HCT116 (cell line): ENCODE results near the gene NRIP2. TPM values are rescaled to one million over a fixed set of nuclear protein-coding genes. Genes with fewer than 3 reads are reported as not detected.

Experiments
- ATAC-seq: fragments of 200-7000 bp; cut with Tn5 transposase; 2 replicates; pipeline ENCODE4 v1.9.1; 2020; ENCODE audit warnings: mild to moderate bottlenecking, moderate library complexity
- BruUV-seq: library from RNA; stranded (reverse); fragments of 400-500 nt; replicated peaks from 2 replicates; lab custom pipeline; 2021; lab: Mats Ljungman, UMichigan
- CTCF ChIA-PET: fragments of 300-600 bp; sonication (Branson Sonifier 250); formaldehyde crosslinking; loops from one replicate; lab custom pipeline; 2021; ENCODE audit warnings: antibody characterized with exemption; lab: Charles Lee
- POLR2A ChIA-PET: fragments of 300-600, 350-600 bp; sonication (Branson Sonifier 250); formaldehyde crosslinking; loops from one replicate; lab custom pipeline; 2021; ENCODE audit warnings: antibody characterized with exemption; lab: Charles Lee
- RAD21 ChIA-PET, 2 experiments: fragments of 300-600 bp; sonication (Branson Sonifier 250); formaldehyde crosslinking; loops; one replicate each; lab custom pipeline; 2023; ENCODE audit warnings: low total read pairs in 2 of 2; ENCODE audit not compliant: uncharacterized antibody in 2 of 2, unreplicated experiment in 2 of 2, low non-redundant PET in 1 of 2; lab: Charles Lee
- DNase-seq: peaks from one replicate; pipeline ENCODE4 v3.0.0-alpha.2; 2010; ENCODE audit warnings: low read depth, low spot score
- H2AFZ ChIP-seq: fragments of 200-600 bp; shearing (Covaris generic), sonication (generic); 2 replicates; pipeline ENCODE4 v1.6.1; 2017; ENCODE audit warnings: low read depth, mixed run types, mixed read lengths, antibody characterized with exemption, low read length; ENCODE audit not compliant: poor library complexity, severe bottlenecking
- H3K27ac ChIP-seq: 2 replicates; pipeline ENCODE4 v1.5.1; 2012; ENCODE audit warnings: low read depth, low read length
- H3K27me3 ChIP-seq: fragments of 200-600 bp; sonication (generic); 2 replicates; pipeline ENCODE4 v1.6.1; 2016; ENCODE audit warnings: mixed run types, low read length, mixed read lengths; ENCODE audit not compliant: insufficient read depth
- H3K36me3 ChIP-seq, 2 experiments: fragments of 200-500 bp in 1 of 2; fragments of 200-600 bp in 1 of 2; sonication (Bioruptor generic) in 1 of 2; sonication (generic) in 1 of 2; 2 replicates each; pipeline versions ENCODE4 v1.5.1 to v1.6.1; 2014 to 2016; ENCODE audit warnings: low read length in 2 of 2, inconsistent platforms in 1 of 2, mixed read lengths in 1 of 2, mixed run types in 1 of 2; ENCODE audit not compliant: insufficient read depth in 2 of 2, control insufficient read depth in 1 of 2
- H3K4me1 ChIP-seq, 2 experiments: fragments of 200-600 bp in 1 of 2; sonication (generic) in 1 of 2; 2 replicates each; pipeline versions ENCODE4 v1.5.1 to v1.6.1; 2012 to 2017; ENCODE audit warnings: low read length in 2 of 2, inconsistent platforms in 1 of 2, mild to moderate bottlenecking in 1 of 2, mixed read lengths in 1 of 2, mixed run types in 1 of 2, moderate library complexity in 1 of 2; ENCODE audit not compliant: insufficient read depth in 2 of 2, control insufficient read depth in 1 of 2
- H3K4me2 ChIP-seq: fragments of 200-600 bp; sonication (generic); 2 replicates; pipeline ENCODE4 v1.6.1; 2017; ENCODE audit warnings: mixed run types, low read length, mixed read lengths
- H3K4me3 ChIP-seq, 2 experiments: fragments of 200-600 bp in 1 of 2; sonication (generic) in 1 of 2; replicated peaks in 1 of 2; 2 replicates each; pipeline ENCODE4 v1.5.1; 2011 to 2016; ENCODE audit warnings: low read length in 2 of 2, control low read depth in 1 of 2, low read depth in 1 of 2, mild to moderate bottlenecking in 1 of 2, mixed read lengths in 1 of 2, mixed run types in 1 of 2
- H3K79me2 ChIP-seq: fragments of 200-600 bp; sonication (generic); 2 replicates; pipeline ENCODE4 v1.6.1; 2017; ENCODE audit warnings: mild to moderate bottlenecking, mixed run types, low read length, moderate library complexity, mixed read lengths; ENCODE audit not compliant: insufficient read depth
- H3K9ac ChIP-seq: fragments of 200-600 bp; sonication (generic); 2 replicates; pipeline ENCODE4 v1.6.1; 2016; ENCODE audit warnings: low read length, mixed read lengths
- H3K9me2 ChIP-seq: fragments of 200-600 bp; sonication (generic), shearing (Covaris generic); 2 replicates; pipeline ENCODE4 v1.6.1; 2017; ENCODE audit warnings: mixed run types, mild to moderate bottlenecking, moderate library complexity; ENCODE audit not compliant: insufficient read depth
- H3K9me3 ChIP-seq, 2 experiments: fragments of 200-500 bp in 1 of 2; fragments of 200-600 bp in 1 of 2; sonication (Bioruptor generic) in 1 of 2; sonication (generic) in 1 of 2; 2 replicates each; pipeline ENCODE4 v1.6.1; 2014 to 2017; ENCODE audit warnings: low read length in 2 of 2, mixed read lengths in 2 of 2, inconsistent platforms in 1 of 2, low read depth in 1 of 2, mild to moderate bottlenecking in 1 of 2, mixed run types in 1 of 2, moderate library complexity in 1 of 2; ENCODE audit not compliant: control insufficient read depth in 1 of 2, insufficient read depth in 1 of 2
- H4K20me1 ChIP-seq: fragments of 200-600 bp; sonication (generic), shearing (Covaris generic); 2 replicates; pipeline ENCODE4 v1.6.1; 2017; ENCODE audit warnings: mixed run types, mild to moderate bottlenecking, moderate library complexity; ENCODE audit not compliant: insufficient read depth
- CBX3 ChIP-seq: IDR thresholded peaks from 2 replicates; pipeline ENCODE4 v1.6.1; 2012; ENCODE audit warnings: low read depth
- ELF1 ChIP-seq: IDR thresholded peaks from 2 replicates; pipeline ENCODE4 v1.6.1; 2012; ENCODE audit warnings: low read depth, borderline replicate concordance
- EZH2 ChIP-seq: fragments of 200-600 bp; sonication (generic); IDR thresholded peaks from 2 replicates; pipeline ENCODE4 v1.6.1; 2017; ENCODE audit warnings: antibody characterized with exemption, mixed run types
- EZH2phosphoT487 ChIP-seq: fragments of 200-600 bp; IDR thresholded peaks from 2 replicates; pipeline ENCODE4 v1.6.1; 2018; ENCODE audit warnings: antibody characterized with exemption, borderline replicate concordance
- FOSL1 ChIP-seq: IDR thresholded peaks from 2 replicates; pipeline ENCODE4 v1.6.1; 2012; ENCODE audit warnings: low read depth
- POLR2AphosphoS5 ChIP-seq: IDR thresholded peaks from 2 replicates; pipeline ENCODE4 v1.6.1; 2011; ENCODE audit warnings: mild to moderate bottlenecking, low read depth, low read length, moderate library complexity
- SRF ChIP-seq: IDR thresholded peaks from 2 replicates; pipeline ENCODE4 v1.6.1; 2012; ENCODE audit warnings: low read depth
- TCF7L2 ChIP-seq: IDR thresholded peaks from 2 replicates; pipeline ENCODE4 v1.7.0; 2011; ENCODE audit warnings: borderline replicate concordance, inconsistent platforms; ENCODE audit not compliant: insufficient read depth, insufficient read length; ENCODE audit errors: extremely low read depth
- YY1 ChIP-seq: IDR thresholded peaks from 2 replicates; pipeline ENCODE4 v1.6.1; 2011; ENCODE audit warnings: low read length, low read depth, moderate library complexity, mild to moderate bottlenecking; ENCODE audit not compliant: insufficient replicate concordance; ENCODE audit errors: extremely low read depth
- ZNF274 ChIP-seq: fragments of 200-500 bp; sonication (Bioruptor generic); IDR thresholded peaks from 2 replicates; pipeline ENCODE4 v1.6.1; 2014; ENCODE audit warnings: mild to moderate bottlenecking, low read depth, low read length, inconsistent platforms
- intact Hi-C: fragments of 100-400 bp; cut with micrococcal nuclease; formaldehyde crosslinking; loops from 2 replicates; pipeline ENCODE4 v1.10.0; 2022
- total RNA-seq: library from RNA; stranded (reverse); gene quantifications from one replicate; pipeline ENCODE4 v1.2.1, GENCODE V29; 2021; ENCODE audit not compliant: unreplicated experiment
- TF ChIP-seq, protein P1 (sequence below): IDR thresholded peaks from 2 replicates; pipeline ENCODE4 v1.6.1; 2012
- TF ChIP-seq, protein P2 (sequence below): IDR thresholded peaks from 2 replicates; pipeline ENCODE4 v1.6.1; 2012; ENCODE audit warnings: low read depth
- TF ChIP-seq, protein P3 (sequence below), 3 experiments: fragments of 200-600 bp in 1 of 3; sonication (generic) in 1 of 3; IDR thresholded peaks in 2 of 3; conservative IDR thresholded peaks in 1 of 3; 2 replicates each; pipeline ENCODE4 v1.5.1; 2012 to 2017; ENCODE audit warnings: low read depth in 2 of 3, low read length in 2 of 3, antibody characterized with exemption in 1 of 3, borderline replicate concordance in 1 of 3, control low read depth in 1 of 3, mild to moderate bottlenecking in 1 of 3, mixed read lengths in 1 of 3, mixed run types in 1 of 3, moderate library complexity in 1 of 3; ENCODE audit not compliant: insufficient read depth in 1 of 3

The NRIP2 gene
- total RNA-seq, 1 experiment from 2014 or later = not detected

DNA sequence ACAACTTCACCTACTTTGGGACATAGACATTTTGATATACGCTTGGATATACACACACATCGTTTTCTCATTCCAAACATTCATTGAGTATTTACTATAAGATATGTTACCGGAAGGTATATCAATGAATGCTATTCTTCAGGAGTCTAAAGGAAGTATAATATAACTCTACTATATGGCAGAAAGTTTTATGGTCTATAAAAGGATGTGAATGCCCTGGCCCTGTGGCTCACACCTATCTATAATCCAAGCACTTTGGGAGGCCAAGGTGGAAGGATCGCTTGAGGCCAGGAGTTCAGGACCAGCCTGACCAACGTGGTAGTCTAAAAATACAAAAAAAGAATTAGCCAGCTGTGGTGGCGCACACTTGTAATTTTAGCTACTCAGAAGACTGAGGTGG lies 5.6 kb downstream of the NRIP2 start:
- H3K27me3 ChIP-seq = no peaks in the 10 kb centered on the region
- no peaks in the 10 kb centered on the region for H3K9me3 ChIP-seq
- no peaks in the 10 kb centered on the region for H4K20me1 ChIP-seq
- no peak overlapping the region for H3K4me2 ChIP-seq
- H2AFZ ChIP-seq = no peak overlapping the region
- ChIA-PET POLR2A (no interaction called here), RAD21 (no interaction called here), CTCF (no interaction called here)
- H3K9me2 ChIP-seq = no peaks in the 10 kb centered on the region
- no peak overlapping the region for H3K9ac ChIP-seq
- no peaks in the 10 kb centered on the region for H3K4me1 ChIP-seq
- intact Hi-C loops = no loop called here
- DNase-seq (no peak), ATAC-seq (no peak)
- no peak overlapping the region for H3K27ac ChIP-seq
- no peaks in the 10 kb centered on the region for H3K79me2 ChIP-seq
- H3K4me3 ChIP-seq = no peak overlapping the region
- BruUV-seq = no TSS peak
- peaks cover 10 to 15% of the 10 kb centered on the region in 2 experiments for H3K36me3 ChIP-seq
- no peak for TF ChIP-seq EZH2
- no peak for TF ChIP-seq CBX3
- no peak for TF ChIP-seq ZNF274
- no peak for TF ChIP-seq POLR2AphosphoS5
- TF ChIP-seq EZH2phosphoT487 = no peak
- TF ChIP-seq FOSL1 = no peak
- TF ChIP-seq SRF = no peak
- no peak for TF ChIP-seq ELF1
- TF ChIP-seq, all 23 proteins: peak for 0

DNA sequence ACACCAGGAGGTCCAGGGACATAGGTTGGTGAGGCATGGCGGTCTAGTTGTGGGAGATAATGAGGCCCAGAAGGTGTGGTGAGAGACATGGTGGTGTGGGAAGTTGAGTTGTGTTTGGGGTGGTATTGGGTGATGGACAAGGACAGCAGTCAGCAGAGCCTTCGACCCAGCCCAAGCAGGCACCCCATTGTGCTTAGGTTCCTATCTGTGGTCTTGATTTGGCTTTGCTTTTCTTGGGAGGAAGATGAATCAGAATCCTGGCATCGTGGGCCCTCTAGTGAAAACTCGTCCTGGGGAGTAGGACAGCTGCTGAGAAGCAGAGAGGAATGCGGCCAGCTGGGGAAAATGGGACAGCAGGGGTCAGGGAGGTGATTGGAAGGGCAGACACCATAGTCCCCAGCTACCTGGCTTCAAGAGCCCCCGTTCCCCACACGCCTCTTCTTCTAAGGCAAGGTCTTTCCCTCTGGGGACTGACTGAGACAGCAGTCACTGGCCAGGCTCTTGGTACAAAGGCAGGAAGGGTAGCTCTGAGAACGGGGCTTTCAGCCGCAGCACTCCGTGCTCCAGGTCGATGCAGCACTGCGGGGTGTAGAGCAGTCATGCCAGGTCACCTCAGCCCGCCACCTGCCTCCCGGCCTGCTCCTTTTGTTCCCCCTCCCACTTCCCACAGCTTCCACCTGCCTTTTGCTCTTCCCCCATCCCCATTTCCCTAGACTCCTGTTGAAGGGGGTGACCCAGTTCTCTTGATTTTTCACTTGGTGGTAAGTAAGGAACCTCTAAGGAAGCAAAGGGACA lies 7.9 kb downstream of the NRIP2 start:
- RAD21 ChIA-PET = no interaction called here
- no peaks in the 10 kb centered on the region for H3K9me3 ChIP-seq
- no peak overlapping the region for H3K4me3 ChIP-seq
- CTCF ChIA-PET = no interaction called here
- no peaks in the 10 kb centered on the region for H3K79me2 ChIP-seq
- intact Hi-C loops = no loop called here
- H4K20me1 ChIP-seq = no peaks in the 10 kb centered on the region
- DNase-seq = no peak
- H3K27me3 ChIP-seq = no peaks in the 10 kb centered on the region
- no peak overlapping the region for H3K4me2 ChIP-seq
- ATAC-seq = no peak
- no peaks in the 10 kb centered on the region for H3K9me2 ChIP-seq
- H3K4me1 ChIP-seq = no peaks in the 10 kb centered on the region
- peaks cover 16 to 35% of the 10 kb centered on the region in 2 experiments for H3K36me3 ChIP-seq
- H3K9ac ChIP-seq = no peak overlapping the region
- H3K27ac ChIP-seq = no peak overlapping the region
- POLR2A ChIA-PET = no interaction called here
- H2AFZ ChIP-seq = no peak overlapping the region
- TSS peak; percentile 8 for BruUV-seq
- TF ChIP-seq TCF7L2 (no peak), ZNF274 (no peak), EZH2 (no peak), YY1 (no peak), SRF (no peak)
- TF ChIP-seq, protein P1, sequence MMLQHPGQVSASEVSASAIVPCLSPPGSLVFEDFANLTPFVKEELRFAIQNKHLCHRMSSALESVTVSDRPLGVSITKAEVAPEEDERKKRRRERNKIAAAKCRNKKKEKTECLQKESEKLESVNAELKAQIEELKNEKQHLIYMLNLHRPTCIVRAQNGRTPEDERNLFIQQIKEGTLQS = no peak
- TF ChIP-seq, protein P2, sequence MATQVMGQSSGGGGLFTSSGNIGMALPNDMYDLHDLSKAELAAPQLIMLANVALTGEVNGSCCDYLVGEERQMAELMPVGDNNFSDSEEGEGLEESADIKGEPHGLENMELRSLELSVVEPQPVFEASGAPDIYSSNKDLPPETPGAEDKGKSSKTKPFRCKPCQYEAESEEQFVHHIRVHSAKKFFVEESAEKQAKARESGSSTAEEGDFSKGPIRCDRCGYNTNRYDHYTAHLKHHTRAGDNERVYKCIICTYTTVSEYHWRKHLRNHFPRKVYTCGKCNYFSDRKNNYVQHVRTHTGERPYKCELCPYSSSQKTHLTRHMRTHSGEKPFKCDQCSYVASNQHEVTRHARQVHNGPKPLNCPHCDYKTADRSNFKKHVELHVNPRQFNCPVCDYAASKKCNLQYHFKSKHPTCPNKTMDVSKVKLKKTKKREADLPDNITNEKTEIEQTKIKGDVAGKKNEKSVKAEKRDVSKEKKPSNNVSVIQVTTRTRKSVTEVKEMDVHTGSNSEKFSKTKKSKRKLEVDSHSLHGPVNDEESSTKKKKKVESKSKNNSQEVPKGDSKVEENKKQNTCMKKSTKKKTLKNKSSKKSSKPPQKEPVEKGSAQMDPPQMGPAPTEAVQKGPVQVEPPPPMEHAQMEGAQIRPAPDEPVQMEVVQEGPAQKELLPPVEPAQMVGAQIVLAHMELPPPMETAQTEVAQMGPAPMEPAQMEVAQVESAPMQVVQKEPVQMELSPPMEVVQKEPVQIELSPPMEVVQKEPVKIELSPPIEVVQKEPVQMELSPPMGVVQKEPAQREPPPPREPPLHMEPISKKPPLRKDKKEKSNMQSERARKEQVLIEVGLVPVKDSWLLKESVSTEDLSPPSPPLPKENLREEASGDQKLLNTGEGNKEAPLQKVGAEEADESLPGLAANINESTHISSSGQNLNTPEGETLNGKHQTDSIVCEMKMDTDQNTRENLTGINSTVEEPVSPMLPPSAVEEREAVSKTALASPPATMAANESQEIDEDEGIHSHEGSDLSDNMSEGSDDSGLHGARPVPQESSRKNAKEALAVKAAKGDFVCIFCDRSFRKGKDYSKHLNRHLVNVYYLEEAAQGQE = no peak
- TF ChIP-seq, protein P3, sequence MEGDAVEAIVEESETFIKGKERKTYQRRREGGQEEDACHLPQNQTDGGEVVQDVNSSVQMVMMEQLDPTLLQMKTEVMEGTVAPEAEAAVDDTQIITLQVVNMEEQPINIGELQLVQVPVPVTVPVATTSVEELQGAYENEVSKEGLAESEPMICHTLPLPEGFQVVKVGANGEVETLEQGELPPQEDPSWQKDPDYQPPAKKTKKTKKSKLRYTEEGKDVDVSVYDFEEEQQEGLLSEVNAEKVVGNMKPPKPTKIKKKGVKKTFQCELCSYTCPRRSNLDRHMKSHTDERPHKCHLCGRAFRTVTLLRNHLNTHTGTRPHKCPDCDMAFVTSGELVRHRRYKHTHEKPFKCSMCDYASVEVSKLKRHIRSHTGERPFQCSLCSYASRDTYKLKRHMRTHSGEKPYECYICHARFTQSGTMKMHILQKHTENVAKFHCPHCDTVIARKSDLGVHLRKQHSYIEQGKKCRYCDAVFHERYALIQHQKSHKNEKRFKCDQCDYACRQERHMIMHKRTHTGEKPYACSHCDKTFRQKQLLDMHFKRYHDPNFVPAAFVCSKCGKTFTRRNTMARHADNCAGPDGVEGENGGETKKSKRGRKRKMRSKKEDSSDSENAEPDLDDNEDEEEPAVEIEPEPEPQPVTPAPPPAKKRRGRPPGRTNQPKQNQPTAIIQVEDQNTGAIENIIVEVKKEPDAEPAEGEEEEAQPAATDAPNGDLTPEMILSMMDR (IDR thresholded peaks at IDR 0.05 in 2 of 3, conservative IDR thresholded peaks at IDR 0.05 in 1 of 3; ENCODE audit: borderline replicate concordance in 1 of 3, insufficient read depth in 1 of 3, low read depth in 2 of 3, low read length in 2 of 3) = no peak
